Transverse colon (tissue), 4 donors: Measurements from ENCODE around the gene ARSK. TPM values are rescaled to one million over a fixed set of nuclear protein-coding genes. Genes with fewer than 3 reads are reported as not detected.

Experiments
- DNase-seq: peaks from one replicate; pipeline ENCODE4 v3.0.0-alpha.2; 2019
- H3K27ac ChIP-seq, 4 donors: fragments of 200-600 bp; sonication (generic); 2 replicates each; pipeline ENCODE4 v1.5.1; 2016 to 2018; ENCODE audit warnings: inconsistent platforms in 4 of 4
- H3K27me3 ChIP-seq: fragments of 200-600 bp; sonication (generic); 2 replicates; pipeline ENCODE4 v1.5.1; 2017; ENCODE audit warnings: inconsistent platforms
- H3K36me3 ChIP-seq, 4 donors: fragments of 200-600 bp; sonication (generic); 2 replicates each; pipeline ENCODE4 v1.5.1; 2017 to 2019; ENCODE audit warnings: inconsistent platforms in 4 of 4
- H3K4me1 ChIP-seq, 4 donors: fragments of 200-600 bp; sonication (generic); 2 replicates each; pipeline ENCODE4 v1.5.1; 2017 to 2020; ENCODE audit warnings: inconsistent platforms in 4 of 4
- H3K4me3 ChIP-seq, 4 donors: fragments of 200-600 bp; sonication (generic); 1 replicate in 1 of 4; 2 replicates in 3 of 4; pipeline versions ENCODE4 v1.5.1 to v1.6.1; 2017 to 2019; ENCODE audit warnings: inconsistent platforms in 4 of 4
- H3K9me3 ChIP-seq, 2 donors: fragments of 200-600 bp; sonication (generic); 2 replicates each; pipeline ENCODE4 v1.5.1; 2017 to 2019; ENCODE audit warnings: inconsistent platforms in 2 of 2
- EP300 ChIP-seq: sonication (generic); formaldehyde crosslinking; IDR thresholded peaks from one replicate; pipeline ENCODE4 v1.6.1; 2017; ENCODE audit warnings: antibody characterized with exemption, low read depth
- POLR2A ChIP-seq: fragments of 450-650 bp; IDR thresholded peaks from one replicate; pipeline ENCODE4 v1.6.1; 2016; ENCODE audit warnings: antibody characterized with exemption, mild to moderate bottlenecking, moderate library complexity
- POLR2AphosphoS5 ChIP-seq, 3 donors: sonication (generic); formaldehyde crosslinking; IDR thresholded peaks; one replicate each; pipeline ENCODE4 v1.6.1; 2016; ENCODE audit warnings: antibody characterized with exemption in 3 of 3
- WGBS, 2 donors: methylation state at CpG; one replicate each; pipeline ENCODE4 v1.1.5; 2018; ENCODE audit warnings: low coverage in 1 of 2; 5-methylcytosine and 5-hydroxymethylcytosine counted together
- in situ Hi-C, 4 donors: fragments of 200-750 bp; cut with MboI; loops; one replicate each; pipeline versions ENCODE4 v1.15.0 to v1.15.1; 2017; ENCODE audit warnings: low sequenced_read_pairs in 3 of 4, low pct_ligation_motif_present in 1 of 4, low pct_unique_long_range_greater_than_20kb in 1 of 4
- intact Hi-C: fragments of 100-400 bp; cut with DNase I; formaldehyde crosslinking; loops from one replicate; pipeline ENCODE4 v1.15.1; 2023; ENCODE audit warnings: low total_unique reads
- total RNA-seq, 4 donors: library from RNA; depleted of rRNA; stranded (reverse); fragments of >200 nt; gene quantifications; one replicate each; pipeline ENCODE4 v1.1.0, GENCODE V29; 2016
- TF ChIP-seq, protein P1 (sequence below), 5 experiments: fragments of 200-600 bp in 3 of 5; fragments of 450-650 bp in 2 of 5; sonication (generic) in 3 of 5; IDR thresholded peaks; 1 replicate in 2 of 5; 2 replicates in 3 of 5; pipeline ENCODE4 v1.5.1; 2016 to 2017; ENCODE audit warnings: antibody characterized with exemption in 5 of 5, inconsistent platforms in 3 of 5, mild to moderate bottlenecking in 2 of 5, moderate library complexity in 1 of 5

ARSK gene
- total RNA-seq, 4 donors from 2014 or later = 0.40 to 5.6 (median 1.8) TPM

DNA sequence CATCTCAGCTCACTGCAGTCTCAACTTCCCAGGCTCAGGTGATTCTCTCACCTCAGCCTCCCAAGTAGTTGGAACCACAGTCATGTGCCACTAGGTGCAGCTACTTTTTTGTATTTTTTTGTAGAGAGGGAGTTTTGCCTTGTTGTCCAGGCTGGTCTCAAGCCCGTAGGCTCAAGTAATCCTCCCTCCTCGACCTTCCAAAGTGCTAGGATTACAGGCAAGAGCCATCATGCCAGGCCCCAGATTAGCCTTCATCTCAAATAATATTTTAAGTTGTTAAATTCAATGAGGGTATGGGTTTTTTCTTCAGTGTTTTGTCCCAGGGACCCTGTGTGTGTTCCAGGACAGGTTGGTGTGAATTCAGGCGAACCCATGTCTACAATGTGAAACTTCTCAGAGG lies 79.2 kb downstream of the ARSK start:
- Histone ChIP-seq H3K27ac (no peak overlapping the region), H3K4me1 (peaks cover 0 to 4% (median 2%) of the 10 kb centered on the region in 4 donors), H3K4me3 (no peak overlapping the region), H3K36me3 (no peaks in the 10 kb centered on the region), H3K9me3 (no peaks in the 10 kb centered on the region), H3K27me3 (no peaks in the 10 kb centered on the region)
- in situ Hi-C loops = loop anchor here in 1 of 4 donors (25.0 kb wide), 1 partner anchor 703 kb away; no protein-coding TSS in a partner anchor
- no peak for DNase-seq
- intact Hi-C loops = loop anchor here (10.0 kb wide), 1 partner anchor 701 kb away; no protein-coding TSS in a partner anchor
- 95 to 100% methylated on average over 1 to 3 of the region's 3 CpGs for WGBS, 2 donors
- TF ChIP-seq EP300 (no peak), POLR2A (no peak), POLR2AphosphoS5 (IDR thresholded peaks at IDR 0.05) (no peak)
- TF ChIP-seq, protein P1, sequence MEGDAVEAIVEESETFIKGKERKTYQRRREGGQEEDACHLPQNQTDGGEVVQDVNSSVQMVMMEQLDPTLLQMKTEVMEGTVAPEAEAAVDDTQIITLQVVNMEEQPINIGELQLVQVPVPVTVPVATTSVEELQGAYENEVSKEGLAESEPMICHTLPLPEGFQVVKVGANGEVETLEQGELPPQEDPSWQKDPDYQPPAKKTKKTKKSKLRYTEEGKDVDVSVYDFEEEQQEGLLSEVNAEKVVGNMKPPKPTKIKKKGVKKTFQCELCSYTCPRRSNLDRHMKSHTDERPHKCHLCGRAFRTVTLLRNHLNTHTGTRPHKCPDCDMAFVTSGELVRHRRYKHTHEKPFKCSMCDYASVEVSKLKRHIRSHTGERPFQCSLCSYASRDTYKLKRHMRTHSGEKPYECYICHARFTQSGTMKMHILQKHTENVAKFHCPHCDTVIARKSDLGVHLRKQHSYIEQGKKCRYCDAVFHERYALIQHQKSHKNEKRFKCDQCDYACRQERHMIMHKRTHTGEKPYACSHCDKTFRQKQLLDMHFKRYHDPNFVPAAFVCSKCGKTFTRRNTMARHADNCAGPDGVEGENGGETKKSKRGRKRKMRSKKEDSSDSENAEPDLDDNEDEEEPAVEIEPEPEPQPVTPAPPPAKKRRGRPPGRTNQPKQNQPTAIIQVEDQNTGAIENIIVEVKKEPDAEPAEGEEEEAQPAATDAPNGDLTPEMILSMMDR (IDR thresholded peaks at IDR 0.05) = no peak

DNA sequence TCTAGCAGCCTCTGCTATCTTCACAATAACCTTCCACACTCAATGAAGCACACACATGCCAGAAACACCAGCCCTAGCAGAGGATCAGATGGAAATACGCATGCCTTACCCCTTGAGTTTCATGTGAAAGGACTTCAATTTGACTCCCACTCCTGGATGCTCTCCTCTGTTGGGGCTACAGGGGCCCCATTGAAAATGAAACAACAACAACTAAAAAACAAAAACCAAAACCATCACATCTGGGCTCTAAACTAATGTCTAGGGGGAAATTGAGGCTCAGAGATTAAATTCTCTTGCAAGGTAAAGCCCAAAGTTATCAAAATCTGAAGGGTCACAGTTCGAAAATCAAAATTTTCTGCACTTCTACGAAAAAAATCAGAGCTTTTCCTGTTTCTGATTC lies 83.7 kb downstream of the ARSK start:
- H3K27ac ChIP-seq = no peak overlapping the region
- H3K27me3 ChIP-seq = no peaks in the 10 kb centered on the region
- no peaks in the 10 kb centered on the region for H3K9me3 ChIP-seq
- in situ Hi-C loops = loop anchor here in 1 of 4 donors (25.0 kb wide), 1 partner anchor 699 kb away; no protein-coding TSS in a partner anchor
- 78 to 80% methylated on average over 3 of the region's 3 CpGs for WGBS, 2 donors
- TF ChIP-seq EP300 (no peak), POLR2AphosphoS5 (IDR thresholded peaks at IDR 0.05) (no peak), POLR2A (no peak)
- TF ChIP-seq, protein P1 (IDR thresholded peaks at IDR 0.05) = no peak
- H3K4me3 ChIP-seq = no peak overlapping the region
- intact Hi-C loops = loop anchor here (10.0 kb wide), 1 partner anchor 696 kb away; no protein-coding TSS in a partner anchor
- DNase-seq = no peak
- no peaks in the 10 kb centered on the region for H3K36me3 ChIP-seq
- no peaks in the 10 kb centered on the region for H3K4me1 ChIP-seq

DNA sequence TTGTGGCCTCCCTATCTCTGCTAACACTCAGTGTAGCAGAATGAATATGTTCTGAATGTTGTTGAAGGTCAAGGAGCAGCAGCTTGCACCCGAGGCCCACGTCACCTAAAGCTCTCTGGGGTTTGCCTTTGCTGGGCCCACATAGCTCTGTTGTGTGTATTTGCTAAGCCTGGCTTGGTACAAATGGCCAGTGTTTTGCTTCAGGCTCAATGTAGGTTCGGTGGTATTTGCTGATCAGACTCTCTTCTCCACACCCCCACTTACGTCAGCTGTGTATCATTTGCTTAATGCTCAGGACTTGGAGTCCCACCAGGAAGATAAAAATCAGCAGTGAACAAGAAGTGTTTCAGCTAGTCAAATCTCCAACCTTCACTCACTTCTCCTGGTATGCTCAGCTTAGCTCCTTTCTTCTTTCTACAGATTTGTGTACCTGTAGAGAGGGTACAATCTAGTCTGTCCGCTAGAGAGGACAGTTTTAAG lies 86.9 kb downstream of the ARSK start:
- peak overlapping the region in 3 of 4 donors; percentile 41 to 58 (median 51) for H3K27ac ChIP-seq
- H3K27me3 ChIP-seq = no peaks in the 10 kb centered on the region
- intact Hi-C loops (loop anchor here (10.0 kb wide), 1 partner anchor 203 kb away; no protein-coding TSS in a partner anchor), in situ Hi-C loops (loop anchor here in 1 of 4 donors (25.0 kb wide), 1 partner anchor 696 kb away; no protein-coding TSS in a partner anchor)
- peaks cover 0 to 11% (median 5%) of the 10 kb centered on the region in 4 donors for H3K4me1 ChIP-seq
- H3K4me3 ChIP-seq = no peak overlapping the region
- H3K9me3 ChIP-seq = no peaks in the 10 kb centered on the region
- H3K36me3 ChIP-seq = no peaks in the 10 kb centered on the region
- TF ChIP-seq POLR2A = peak; percentile 19
- TF ChIP-seq EP300 = no peak
- TF ChIP-seq, protein P1 (IDR thresholded peaks at IDR 0.05) = no peak
- TF ChIP-seq POLR2AphosphoS5 (IDR thresholded peaks at IDR 0.05) = peak in 2 of 3 donors; percentile 21 to 55
- no peak for DNase-seq
- WGBS, 2 donors = 75 to 81% methylated on average over 2 to 5 of the region's 5 CpGs

DNA sequence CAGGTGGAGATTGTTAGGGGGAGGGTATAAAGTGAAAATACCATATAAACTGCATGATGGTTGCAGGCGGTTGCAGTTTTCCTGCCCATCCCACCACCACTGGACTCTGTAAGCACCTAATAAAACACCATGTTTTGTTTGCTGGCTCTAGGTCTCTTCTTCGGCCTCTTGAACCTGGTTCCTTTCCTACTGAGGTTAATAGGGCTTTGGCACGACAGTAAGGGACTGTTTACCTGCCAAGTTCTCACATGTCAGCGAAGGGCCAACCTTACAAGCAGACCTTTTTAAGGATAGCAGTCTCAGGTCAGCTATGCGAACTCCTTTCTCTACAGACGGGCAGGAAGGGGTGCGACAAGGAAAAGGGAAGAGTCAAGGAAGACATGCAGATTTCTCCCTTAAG lies 88.3 kb downstream of the ARSK start:
- Histone ChIP-seq H3K27ac (no peak overlapping the region), H3K4me1 (peaks cover 10 to 24% (median 16%) of the 10 kb centered on the region in 4 donors)

More for the DNA sequence above, 88.3 kb downstream of the ARSK start:
- no peak for DNase-seq
- in situ Hi-C loops (loop anchor here in 1 of 4 donors (25.0 kb wide), 1 partner anchor 694 kb away; no protein-coding TSS in a partner anchor), intact Hi-C loops (loop anchor here (10.0 kb wide), 1 partner anchor 202 kb away; no protein-coding TSS in a partner anchor)
- Histone ChIP-seq H3K36me3 (no peaks in the 10 kb centered on the region), H3K27me3 (no peaks in the 10 kb centered on the region), H3K9me3 (no peaks in the 10 kb centered on the region), H3K4me3 (no peak overlapping the region)
- WGBS, 2 donors = 90% methylated on average over 7 of the region's 7 CpGs
- TF ChIP-seq, protein P1 (IDR thresholded peaks at IDR 0.05) = no peak
- TF ChIP-seq EP300 = no peak
